HAP-1 (cell line): ENCODE data around the gene TMCO1.
"Not testable (repeated sequence)": the region's sequence is repeated elsewhere in the genome, so short reads cannot be mapped to it uniquely, and the experiment has no call there.

Experiments used
- DNase-seq, 2 experiments: peaks; one replicate each; pipeline ENCODE4 v3.0.0-alpha.2; 2016 to 2020; ENCODE audit warnings: low spot score in 2 of 2
- H3K27me3 ChIP-seq: fragments of 250-450 bp; sonication (Bioruptor Pico); 2 replicates; pipeline ENCODE4 v1.5.1; 2020; ENCODE audit warnings: low read depth, mild to moderate bottlenecking, moderate library complexity
- H3K36me3 ChIP-seq: fragments of 250-450 bp; sonication (Bioruptor Pico); replicated peaks from 2 replicates; pipeline ENCODE4 v1.5.1; 2020; ENCODE audit warnings: mild to moderate bottlenecking
- H3K4me1 ChIP-seq: fragments of 250-450 bp; sonication (Bioruptor Pico); 2 replicates; pipeline ENCODE4 v1.5.1; 2020; ENCODE audit warnings: mild to moderate bottlenecking
- H3K4me3 ChIP-seq: fragments of 250-450 bp; sonication (Bioruptor Pico); 2 replicates; pipeline ENCODE4 v1.5.1; 2020; ENCODE audit warnings: mild to moderate bottlenecking, moderate library complexity
- H3K9me3 ChIP-seq: fragments of 250-450 bp; sonication (Bioruptor Pico); 2 replicates; pipeline ENCODE4 v1.5.1; 2020; ENCODE audit warnings: mild to moderate bottlenecking, moderate library complexity
- in situ Hi-C: fragments of 300-500 bp; cut with MboI; formaldehyde crosslinking; loops from 3 replicates; pipeline ENCODE4 v1.14.3; 2020; ENCODE audit warnings: low sequenced_read_pairs, inconsistent platforms, mixed read lengths

The TMCO1 gene

DNA sequence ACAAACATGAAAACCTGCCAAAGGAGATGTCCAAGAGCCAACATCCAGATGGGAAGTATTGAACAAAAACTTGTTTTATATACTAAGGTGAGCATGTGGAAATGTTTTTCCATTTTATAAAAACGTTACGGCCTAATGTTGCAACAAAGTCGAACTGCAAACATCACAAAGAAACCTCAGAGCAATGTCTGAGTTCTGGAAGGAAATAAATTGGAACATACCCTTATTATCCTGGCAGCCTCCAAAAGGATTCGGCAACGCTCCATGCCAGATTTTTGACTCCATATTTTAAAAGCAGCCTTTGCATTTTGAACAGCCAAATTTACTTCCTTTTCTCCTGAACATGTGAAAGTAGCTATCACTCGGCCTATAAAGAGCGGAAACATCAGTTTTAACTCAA lies 73.6 kb downstream of the TMCO1 start:
- in situ Hi-C loops = no loop called here
- Histone ChIP-seq H3K4me3 (no peak overlapping the region), H3K9me3 (no peaks in the 10 kb centered on the region)

DNA sequence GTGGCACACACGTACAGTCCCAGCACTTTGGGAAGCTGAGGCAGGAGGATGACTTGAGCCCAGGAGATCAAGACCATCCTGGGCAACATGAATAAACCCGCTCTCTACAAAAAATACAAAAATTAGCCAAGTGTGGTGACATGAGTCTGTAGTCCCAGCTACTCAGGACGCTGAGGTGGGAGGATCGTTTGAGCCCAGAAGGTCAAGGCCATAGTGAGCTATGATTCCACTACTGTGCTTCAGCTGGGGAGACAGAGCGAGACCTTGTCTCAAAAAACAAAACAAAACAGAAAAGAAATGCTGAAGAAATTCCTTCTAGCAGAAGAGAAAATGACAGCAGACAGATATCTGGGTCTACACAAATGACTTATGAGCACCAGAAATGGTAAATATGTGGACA lies 80.6 kb downstream of the TMCO1 start:
- H3K36me3 ChIP-seq = peaks cover 5% of the 10 kb centered on the region

More for the DNA sequence above, 73.6 kb downstream of the TMCO1 start:
- no peak for DNase-seq
- H3K36me3 ChIP-seq = peaks cover 5% of the 10 kb centered on the region; the same call in 1 of the 2 replicates
- H3K4me1 ChIP-seq = peaks cover 18% of the 10 kb centered on the region
- no peaks in the 10 kb centered on the region for H3K27me3 ChIP-seq

DNA sequence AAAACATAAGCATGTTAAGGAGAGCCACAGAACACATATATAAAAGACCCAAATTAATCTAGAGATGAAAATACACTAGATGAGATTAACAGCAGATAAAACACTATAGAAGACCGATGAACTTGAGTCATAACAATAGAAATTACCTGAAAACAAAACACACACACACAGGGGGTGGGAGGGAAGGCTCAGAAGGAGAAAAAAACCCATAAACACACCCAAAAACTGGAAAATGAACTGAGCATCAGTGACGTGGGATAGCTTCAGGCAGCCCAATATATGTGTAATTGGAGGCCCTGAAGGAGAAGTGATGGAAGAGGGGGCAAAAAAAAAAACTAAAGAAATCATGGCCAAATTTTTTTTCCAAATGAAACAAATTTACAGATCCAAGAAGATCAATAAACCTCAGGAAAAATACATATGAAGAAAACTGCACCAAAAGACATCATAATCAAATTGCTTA lies 81.7 kb downstream of the TMCO1 start:
- in situ Hi-C loops = no loop called here
- Histone ChIP-seq H3K9me3 (no peaks in the 10 kb centered on the region), H3K4me3 (no peak overlapping the region), H3K27me3 (no peaks in the 10 kb centered on the region), H3K4me1 (no peaks in the 10 kb centered on the region), H3K36me3 (peaks cover 11% of the 10 kb centered on the region)
- DNase-seq = no peak

More for the DNA sequence above, 80.6 kb downstream of the TMCO1 start:
- H3K27me3 ChIP-seq = no peaks in the 10 kb centered on the region
- H3K9me3 ChIP-seq = no peaks in the 10 kb centered on the region
- in situ Hi-C loops = no loop called here
- DNase-seq = no peak
- H3K4me1 ChIP-seq = no peaks in the 10 kb centered on the region
- H3K4me3 ChIP-seq = no peak overlapping the region

DNA sequence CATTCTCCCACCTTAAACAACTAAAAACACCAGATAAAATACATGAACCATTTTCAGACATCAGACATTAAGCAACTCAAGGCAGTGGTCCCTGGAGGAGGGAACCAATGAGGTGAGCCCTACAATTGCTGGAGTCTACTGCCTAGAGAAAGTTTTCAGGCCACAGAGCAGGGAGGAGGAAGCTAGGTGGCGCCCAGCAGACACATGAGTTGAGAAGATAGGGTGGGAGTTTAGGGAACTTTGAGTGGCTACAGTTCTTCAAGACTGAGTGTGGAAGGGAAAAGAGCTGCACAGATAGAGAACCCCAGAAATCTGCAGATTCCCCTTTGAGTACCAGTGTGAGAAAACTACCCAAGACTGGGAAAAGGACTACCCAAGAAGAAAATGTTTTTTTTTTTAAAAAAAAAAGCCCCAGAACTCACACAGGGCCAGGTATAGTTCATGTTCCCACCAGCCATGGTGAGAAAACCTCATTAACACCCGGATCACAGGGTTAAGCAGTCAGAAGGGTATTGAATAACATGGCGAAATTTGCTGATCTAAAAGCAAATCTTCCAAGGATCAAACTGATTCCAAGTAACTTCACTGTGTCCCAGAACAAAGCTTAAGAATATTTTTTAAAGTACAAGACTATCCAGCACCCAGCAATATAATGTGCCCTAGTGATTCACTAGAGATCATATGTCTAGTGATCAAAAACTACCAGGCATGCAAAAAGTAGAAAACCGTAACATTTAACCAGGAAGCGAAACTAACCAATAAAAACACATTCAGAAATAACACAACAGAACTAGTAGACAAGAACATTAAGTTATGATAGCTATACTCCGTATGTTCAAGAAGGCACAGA lies 82.3 kb downstream of the TMCO1 start:
- Histone ChIP-seq H3K36me3 (peaks cover 17% of the 10 kb centered on the region), H3K4me1 (no peaks in the 10 kb centered on the region), H3K27me3 (no peaks in the 10 kb centered on the region), H3K4me3 (no peak overlapping the region), H3K9me3 (no peaks in the 10 kb centered on the region)
- in situ Hi-C loops = no loop called here
- DNase-seq = no peak

DNA sequence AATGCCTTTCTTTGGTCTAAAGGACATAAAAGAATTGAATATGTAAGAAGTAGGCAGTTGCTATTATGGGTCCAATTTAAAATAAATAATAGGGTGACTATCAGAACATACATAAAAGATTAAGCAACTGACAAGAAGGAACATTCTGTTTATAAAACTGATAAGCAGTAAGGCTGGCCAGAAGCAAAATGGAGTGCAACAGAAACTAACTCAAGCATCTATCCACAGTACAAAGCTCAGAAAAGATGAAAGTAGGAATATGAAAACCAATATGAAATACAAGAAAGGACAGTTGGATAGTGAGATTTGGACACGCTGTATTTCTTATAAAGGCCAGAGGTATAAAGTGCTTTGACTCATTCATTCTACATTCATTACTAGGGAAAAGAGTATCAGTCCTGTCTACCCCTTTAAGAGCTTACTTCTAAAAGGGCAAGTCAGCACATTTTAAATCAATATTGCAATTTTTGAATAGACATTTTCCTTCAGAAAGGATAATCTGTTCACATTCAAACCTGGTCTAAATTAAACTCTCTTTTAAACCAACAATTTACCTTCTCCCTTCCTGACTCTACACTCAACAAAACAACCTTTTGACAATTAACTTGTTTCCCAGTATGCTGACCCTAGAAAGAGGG lies 84.7 kb downstream of the TMCO1 start:
- Histone ChIP-seq H3K4me3 (no peak overlapping the region), H3K9me3 (no peaks in the 10 kb centered on the region), H3K4me1 (no peaks in the 10 kb centered on the region), H3K27me3 (no peaks in the 10 kb centered on the region), H3K36me3 (peaks cover 24% of the 10 kb centered on the region)
- DNase-seq = no peak
- in situ Hi-C loops = no loop called here

DNA sequence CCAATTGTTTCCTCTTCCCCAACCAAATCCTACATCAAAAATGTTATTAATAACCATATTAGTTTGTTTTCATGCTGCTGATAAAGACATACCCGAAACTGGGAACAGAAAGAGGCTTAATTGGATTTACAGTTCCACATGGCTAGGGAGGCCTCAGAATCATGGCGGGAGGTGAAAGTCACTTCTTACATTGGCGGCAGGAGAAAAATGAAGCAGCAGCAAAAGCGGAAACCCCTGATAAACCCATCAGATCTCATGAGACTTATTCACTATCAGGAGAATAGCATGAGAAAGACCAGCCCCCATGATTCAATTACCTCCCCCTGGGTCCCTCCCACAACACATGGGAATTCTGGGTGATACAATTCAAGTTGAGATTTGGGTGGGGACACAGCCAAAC lies 87.9 kb downstream of the TMCO1 start:
- H3K27me3 ChIP-seq, H3K9me3 ChIP-seq, DNase-seq, in situ Hi-C loops, H3K4me1 ChIP-seq, H3K4me3 ChIP-seq: not testable (repeated sequence)
- H3K36me3 ChIP-seq = peaks cover 40% of the 10 kb centered on the region

DNA sequence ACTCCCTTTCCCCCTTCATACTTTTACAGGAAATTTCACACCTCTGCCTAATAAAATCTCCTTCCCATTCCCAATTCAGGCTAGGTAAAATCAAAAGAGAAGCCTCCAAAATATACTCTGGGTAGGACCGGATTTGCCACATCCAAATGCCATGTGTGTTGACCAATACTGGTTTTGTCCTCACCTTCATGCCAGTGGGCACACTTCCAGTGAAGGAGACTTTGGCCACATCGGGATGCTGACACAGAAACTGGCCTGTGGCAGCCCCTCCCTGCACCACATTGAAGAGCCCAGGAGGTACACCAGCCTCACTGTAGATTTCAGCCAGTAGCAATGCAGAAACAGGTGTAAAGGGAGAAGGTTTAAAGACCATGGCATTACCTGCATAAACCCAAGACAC lies 88.4 kb downstream of the TMCO1 start:
- no peak for DNase-seq
- Histone ChIP-seq H3K36me3 (peaks cover 43% of the 10 kb centered on the region), H3K4me1 (no peaks in the 10 kb centered on the region), H3K4me3 (no peak overlapping the region), H3K27me3 (no peaks in the 10 kb centered on the region), H3K9me3 (no peaks in the 10 kb centered on the region)
- in situ Hi-C loops = no loop called here

DNA sequence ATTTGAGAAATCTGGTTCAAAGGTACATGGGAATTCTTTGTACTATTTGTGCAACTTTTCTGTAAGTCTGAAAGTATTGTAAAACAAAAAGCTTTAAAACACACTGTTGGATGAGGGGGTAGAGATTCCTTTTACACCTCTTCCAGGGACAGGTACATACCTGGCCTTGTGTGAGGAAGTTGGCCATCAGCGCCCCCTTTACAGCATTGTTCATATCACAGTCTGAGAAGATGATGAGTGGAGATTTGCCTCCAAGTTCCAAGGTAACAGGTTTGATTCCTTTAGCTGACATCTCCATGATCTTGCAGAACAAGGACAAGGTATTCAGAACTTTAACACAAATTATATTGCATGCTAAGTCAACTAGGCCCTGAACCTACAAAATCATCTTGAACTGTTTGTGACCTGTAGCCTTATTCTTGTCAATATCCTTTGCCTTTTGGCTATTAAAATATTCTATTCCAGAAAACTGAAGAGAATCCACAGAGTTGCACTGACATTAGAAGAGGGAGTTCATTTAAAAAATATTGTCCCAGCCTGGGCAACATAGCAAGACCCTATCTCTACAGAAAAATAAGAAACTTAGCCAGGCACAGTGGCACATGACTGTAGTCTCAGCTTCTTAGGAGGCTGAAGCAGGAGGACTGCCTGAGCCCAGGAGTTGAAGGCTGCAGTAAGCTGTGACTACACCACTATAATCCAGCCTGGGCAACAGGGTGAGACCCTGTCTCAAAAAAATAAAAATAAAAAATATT lies 89.2 kb downstream of the TMCO1 start:
- DNase-seq = no peak
- in situ Hi-C loops = no loop called here
- no peaks in the 10 kb centered on the region for H3K9me3 ChIP-seq
- no peaks in the 10 kb centered on the region for H3K27me3 ChIP-seq
- peaks cover 44% of the 10 kb centered on the region for H3K36me3 ChIP-seq
- H3K4me1 ChIP-seq = no peaks in the 10 kb centered on the region
- no peak overlapping the region for H3K4me3 ChIP-seq

DNA sequence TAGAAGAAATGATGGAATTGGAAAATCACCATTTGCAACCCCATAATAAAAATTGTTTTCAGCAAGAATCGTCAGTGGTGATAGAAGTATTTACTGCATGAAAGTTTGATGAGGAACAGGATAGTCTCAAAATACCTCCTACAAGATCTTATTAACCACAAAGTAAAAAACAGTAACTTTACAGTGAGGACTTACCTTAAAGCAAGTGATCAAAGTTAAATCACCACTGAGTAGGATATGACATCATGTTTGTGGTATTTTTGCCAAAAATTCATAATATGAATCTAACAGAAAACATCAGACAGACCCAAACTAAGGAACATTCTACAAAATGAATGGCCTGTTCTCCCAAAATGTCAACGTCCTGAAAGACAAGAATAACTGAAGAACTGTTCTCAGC lies 90.2 kb downstream of the TMCO1 start:
- DNase-seq = no peak
- in situ Hi-C loops = no loop called here
- H3K4me3 ChIP-seq = no peak overlapping the region
- peaks cover 41% of the 10 kb centered on the region for H3K36me3 ChIP-seq
- no peaks in the 10 kb centered on the region for H3K9me3 ChIP-seq
- H3K27me3 ChIP-seq = no peaks in the 10 kb centered on the region
- H3K4me1 ChIP-seq = no peaks in the 10 kb centered on the region
